GM21528 (cell line): ENCODE measurements around the gene USP47.

ENCODE experiments used
- ATAC-seq: cut with Tn5 transposase; IDR thresholded peaks from one replicate; pipeline ENCODE4 v1.9.1; 2021; ENCODE audit warnings: mild to moderate bottlenecking, moderate library complexity; ENCODE audit not compliant: unreplicated experiment, low FRiP score

Gene USP47

GRCh38 chr11:11935536-11935935 lies 93.8 kb downstream of the USP47 start:
- no peak for ATAC-seq

GRCh38 chr11:11937433-11937832 lies 95.7 kb downstream of the USP47 start:
- ATAC-seq, result no peak

- no peak for ATAC-seq
These were observed 96.2 kb downstream of the USP47 start for GRCh38 chr11:11937957-11938356.

GRCh38 chr11:11940551-11940950 lies 98.8 kb downstream of the USP47 start:
- no peak for ATAC-seq

GRCh38 chr11:11942668-11943067 lies 100.9 kb downstream of the USP47 start:
- ATAC-seq, result no peak

- ATAC-seq, result no peak
These were observed 102.7 kb downstream of the USP47 start for GRCh38 chr11:11944444-11944843.

GRCh38 chr11:11946180-11946579 lies 104.4 kb downstream of the USP47 start:
- ATAC-seq, result no peak

GRCh38 chr11:11946878-11947277 lies 105.1 kb downstream of the USP47 start:
- ATAC-seq, result no peak

- ATAC-seq, result no peak
These were observed 106.1 kb downstream of the USP47 start for GRCh38 chr11:11947825-11948224.

- ATAC-seq, result no peak
These were observed 106.6 kb downstream of the USP47 start for GRCh38 chr11:11948242-11948947.

GRCh38 chr11:11949482-11949881 lies 107.7 kb downstream of the USP47 start:
- ATAC-seq, result no peak

- no peak for ATAC-seq
These were observed 110.3 kb downstream of the USP47 start for GRCh38 chr11:11952036-11952435.

GRCh38 chr11:11956006-11956405 lies 114.2 kb downstream of the USP47 start:
- no peak for ATAC-seq

- no peak for ATAC-seq
These were observed 116.8 kb downstream of the USP47 start for GRCh38 chr11:11958403-11959231.

- no peak for ATAC-seq
These were observed 117.8 kb downstream of the USP47 start for GRCh38 chr11:11959601-11960000.

GRCh38 chr11:11960687-11961086 lies 118.9 kb downstream of the USP47 start:
- ATAC-seq, result no peak

- no peak for ATAC-seq
These were observed 119.7 kb downstream of the USP47 start for GRCh38 chr11:11961399-11962028.

GRCh38 chr11:11963067-11963466 lies 121.3 kb downstream of the USP47 start:
- no peak for ATAC-seq

- ATAC-seq, result no peak
These were observed 122.3 kb downstream of the USP47 start for GRCh38 chr11:11963842-11964773.

- no peak for ATAC-seq
These were observed 123.0 kb downstream of the USP47 start for GRCh38 chr11:11964774-11965150.
